Uterus (tissue), 2 donors: ENCODE results near the gene ZNF3.

Source experiments
- CTCF ChIP-seq, 4 experiments: fragments of 200-600 bp in 2 of 4; fragments of 450-650 bp in 2 of 4; sonication (generic) in 2 of 4; IDR thresholded peaks; one replicate each; pipeline ENCODE4 v1.5.1; 2016 to 2019; ENCODE audit warnings: antibody characterized with exemption in 4 of 4, mild to moderate bottlenecking in 2 of 4, moderate library complexity in 1 of 4
- POLR2A ChIP-seq, 2 donors: fragments of 450-650 bp; IDR thresholded peaks; one replicate each; pipeline ENCODE4 v1.6.1; 2016; ENCODE audit warnings: antibody characterized with exemption in 2 of 2, mild to moderate bottlenecking in 1 of 2, moderate library complexity in 1 of 2

GRCh38 chr7:100124301-100125230, 43.0 kb upstream of the ZNF3 start:
- TF ChIP-seq POLR2A (IDR thresholded peaks at IDR 0.05) (no peak), CTCF (IDR thresholded peaks at IDR 0.05) (no peak)
